ENCODE measurements around the gene ZBP1. TPM values are rescaled to one million over a fixed set of nuclear protein-coding genes. Genes with fewer than 3 reads are reported as not detected.
A peak's percentile ranks its signal among the peaks of the same experiment; 100 is the strongest.

ZBP1 gene
- total and polyA plus RNA-seq, 9 donors: 0.12 to 0.92 (median 0.24) TPM; not detected in 4

DNA sequence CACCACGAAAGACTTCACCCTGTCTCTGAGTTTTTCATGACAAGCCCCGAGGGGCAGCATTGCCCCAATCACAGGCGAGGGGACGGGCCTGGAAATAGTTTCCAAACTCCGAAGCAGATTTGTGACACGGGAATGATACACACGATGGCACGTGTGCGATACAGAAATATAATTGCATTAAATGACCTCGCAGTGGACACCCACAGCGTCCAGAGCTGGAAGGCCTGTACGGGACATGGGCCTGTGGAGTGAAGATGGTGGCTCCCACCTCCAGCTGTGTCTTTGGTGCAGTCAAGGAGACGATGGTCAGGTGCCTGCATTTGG, 46.6 kb upstream of the ZBP1 start:
- Histone ChIP-seq H3K9me3 (no peaks in the 10 kb centered on the region), H3K27ac (no peak overlapping the region), H3K36me3 (no peaks in the 10 kb centered on the region), H3K4me3 (no peak overlapping the region), H3K27me3 (no peaks in the 10 kb centered on the region), H3K4me1 (ENCODE audit: insufficient read depth) (peaks cover 5% of the 10 kb centered on the region)
- TF ChIP-seq POLR2A (IDR thresholded peaks at IDR 0.05) (no peak), EP300 (IDR thresholded peaks at IDR 0.05) (no peak)
- TF ChIP-seq, protein P1, sequence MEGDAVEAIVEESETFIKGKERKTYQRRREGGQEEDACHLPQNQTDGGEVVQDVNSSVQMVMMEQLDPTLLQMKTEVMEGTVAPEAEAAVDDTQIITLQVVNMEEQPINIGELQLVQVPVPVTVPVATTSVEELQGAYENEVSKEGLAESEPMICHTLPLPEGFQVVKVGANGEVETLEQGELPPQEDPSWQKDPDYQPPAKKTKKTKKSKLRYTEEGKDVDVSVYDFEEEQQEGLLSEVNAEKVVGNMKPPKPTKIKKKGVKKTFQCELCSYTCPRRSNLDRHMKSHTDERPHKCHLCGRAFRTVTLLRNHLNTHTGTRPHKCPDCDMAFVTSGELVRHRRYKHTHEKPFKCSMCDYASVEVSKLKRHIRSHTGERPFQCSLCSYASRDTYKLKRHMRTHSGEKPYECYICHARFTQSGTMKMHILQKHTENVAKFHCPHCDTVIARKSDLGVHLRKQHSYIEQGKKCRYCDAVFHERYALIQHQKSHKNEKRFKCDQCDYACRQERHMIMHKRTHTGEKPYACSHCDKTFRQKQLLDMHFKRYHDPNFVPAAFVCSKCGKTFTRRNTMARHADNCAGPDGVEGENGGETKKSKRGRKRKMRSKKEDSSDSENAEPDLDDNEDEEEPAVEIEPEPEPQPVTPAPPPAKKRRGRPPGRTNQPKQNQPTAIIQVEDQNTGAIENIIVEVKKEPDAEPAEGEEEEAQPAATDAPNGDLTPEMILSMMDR (IDR thresholded peaks at IDR 0.05): no peak
- peak in 2 of 5 donors; percentile 3 to 23 for DNase-seq
- 82 to 85% (median 82%) methylated on average over 13 of the region's 13 CpGs for WGBS, 3 donors
- intact Hi-C loops (cut with DNase I): no loop called here

DNA sequence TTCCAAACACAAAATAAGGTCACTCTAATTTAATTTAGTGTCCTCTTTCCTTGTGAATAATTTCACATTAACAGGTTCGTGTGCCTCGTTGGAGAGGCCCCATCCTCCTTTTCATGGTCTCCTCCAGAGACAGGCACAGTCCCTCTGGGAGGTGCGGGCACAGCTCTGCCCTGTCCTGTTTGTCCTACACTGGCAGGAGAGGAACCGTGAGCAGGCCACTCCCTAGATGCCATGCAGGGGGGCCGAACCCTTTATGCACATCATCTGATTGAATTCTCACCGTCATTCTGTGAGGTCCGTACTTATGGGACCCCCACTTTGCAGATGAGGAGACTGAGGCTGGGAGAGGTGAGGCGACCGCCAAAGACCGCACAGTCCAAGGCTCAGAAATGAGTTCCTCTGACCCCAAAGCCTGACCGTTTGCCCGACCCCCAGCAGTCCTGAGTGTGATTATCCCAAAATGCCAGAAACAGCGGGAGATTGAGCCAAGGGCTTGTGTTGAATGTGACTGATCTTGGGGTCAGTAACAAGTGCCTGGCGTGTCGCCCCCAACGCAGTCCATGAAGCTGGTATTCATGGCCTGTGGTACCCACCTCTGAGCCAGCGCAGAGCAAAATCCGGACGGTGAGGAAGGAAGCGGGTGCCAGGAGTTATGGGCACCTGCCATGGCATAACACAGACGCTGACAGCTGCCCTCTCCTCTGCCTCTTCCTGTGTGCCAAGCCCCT, 46.0 kb upstream of the ZBP1 start:
- Histone ChIP-seq H3K36me3 (no peaks in the 10 kb centered on the region), H3K9me3 (no peaks in the 10 kb centered on the region), H3K27me3 (no peaks in the 10 kb centered on the region), H3K4me1 (ENCODE audit: insufficient read depth) (peaks cover 10% of the 10 kb centered on the region), H3K27ac (no peak overlapping the region), H3K4me3 (no peak overlapping the region)
- no peak for TF ChIP-seq EP300 (IDR thresholded peaks at IDR 0.05)
- TF ChIP-seq, protein P1 (IDR thresholded peaks at IDR 0.05): no peak
- no peak for TF ChIP-seq POLR2A (IDR thresholded peaks at IDR 0.05)
- 85 to 88% (median 87%) methylated on average over 21 of the region's 21 CpGs for WGBS, 3 donors
- DNase-seq: peak in 2 of 5 donors; percentile 18 to 25
- intact Hi-C loops (cut with DNase I): no loop called here

DNA sequence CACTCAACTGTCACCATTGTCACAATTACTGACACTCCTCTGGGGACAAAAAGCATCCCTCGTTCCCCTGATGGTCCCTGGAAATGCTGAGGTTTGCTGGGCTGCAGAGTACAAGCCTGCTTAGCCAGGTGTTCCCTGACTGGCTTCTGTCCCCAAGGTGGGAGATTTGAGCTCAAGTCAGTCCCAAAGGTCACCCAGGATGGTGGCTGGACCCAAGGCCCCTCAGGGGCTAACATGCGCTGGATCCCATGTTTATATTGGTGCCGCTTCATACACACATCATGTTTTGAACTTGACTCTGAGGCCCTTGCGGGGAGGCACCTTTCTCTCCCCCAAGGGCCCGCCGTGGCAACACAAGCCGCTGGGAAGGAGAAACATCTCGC, 45.4 kb upstream of the ZBP1 start:
- WGBS, 3 donors: 88 to 91% (median 90%) methylated on average over 8 of the region's 8 CpGs
- DNase-seq: no peak
- H3K9me3 ChIP-seq: no peaks in the 10 kb centered on the region
- no peak for TF ChIP-seq POLR2A (IDR thresholded peaks at IDR 0.05)
- TF ChIP-seq, protein P1 (IDR thresholded peaks at IDR 0.05): no peak
- no peak for TF ChIP-seq EP300 (IDR thresholded peaks at IDR 0.05)
- no peaks in the 10 kb centered on the region for H3K36me3 ChIP-seq
- H3K27me3 ChIP-seq: no peaks in the 10 kb centered on the region
- intact Hi-C loops (cut with DNase I): no loop called here
- no peak overlapping the region for H3K27ac ChIP-seq
- peaks cover 15% of the 10 kb centered on the region for H3K4me1 ChIP-seq (ENCODE audit: insufficient read depth)
- H3K4me3 ChIP-seq: no peak overlapping the region

DNA sequence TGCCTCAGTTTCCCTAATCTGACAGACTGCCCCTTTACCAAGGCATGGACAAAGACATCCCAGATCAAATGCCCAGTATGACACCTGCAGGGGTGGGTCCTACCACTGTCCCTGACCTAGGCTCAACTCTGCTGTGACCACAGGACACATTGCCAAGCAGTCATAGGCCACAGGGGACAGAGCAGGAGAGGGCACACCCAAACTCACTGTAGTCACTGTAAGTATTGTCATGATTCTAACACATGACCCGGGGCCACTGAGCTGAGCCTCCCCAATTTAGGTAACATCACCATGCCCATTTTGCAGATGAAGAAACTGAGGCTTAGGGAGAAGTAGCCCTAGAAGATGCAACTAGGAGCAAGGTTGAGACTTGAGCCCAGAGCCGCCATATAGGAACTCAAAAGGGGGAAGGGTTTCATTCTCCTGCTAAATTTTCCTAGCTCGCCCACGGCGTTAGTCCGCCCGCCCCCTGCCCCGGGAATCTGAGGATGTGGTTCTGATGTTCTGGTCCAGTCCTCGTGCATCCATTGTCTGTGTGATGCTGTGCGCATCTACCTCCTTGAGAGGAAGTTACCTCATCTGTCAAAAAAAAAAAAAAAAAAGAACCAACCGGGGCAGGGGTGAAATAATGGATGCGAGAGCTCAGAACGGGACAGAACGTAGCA, 44.8 kb upstream of the ZBP1 start:
- no peak for TF ChIP-seq EP300 (IDR thresholded peaks at IDR 0.05)
- no peak for TF ChIP-seq POLR2A (IDR thresholded peaks at IDR 0.05)
- TF ChIP-seq, protein P1 (IDR thresholded peaks at IDR 0.05): no peak
- H3K27ac ChIP-seq: no peak overlapping the region
- 90 to 94% (median 92%) methylated on average over 14 of the region's 14 CpGs for WGBS, 3 donors
- no peak overlapping the region for H3K4me3 ChIP-seq
- DNase-seq: peak in 1 of 5 donors; percentile 4
- no peaks in the 10 kb centered on the region for H3K36me3 ChIP-seq
- intact Hi-C loops (cut with DNase I): no loop called here
- H3K9me3 ChIP-seq: no peaks in the 10 kb centered on the region
- no peaks in the 10 kb centered on the region for H3K27me3 ChIP-seq
- H3K4me1 ChIP-seq (ENCODE audit: insufficient read depth): peaks cover 14% of the 10 kb centered on the region
